CD4-positive, alpha-beta memory T cell (primary cell): Measurements from ENCODE around the gene PARM1. TPM values are rescaled to one million over a fixed set of nuclear protein-coding genes. Genes with fewer than 3 reads are reported as not detected.

Source experiments
- CTCF ChIA-PET: fragments of 350-600 bp; sonication (Branson Sonifier 250); formaldehyde crosslinking; loops from one replicate; lab custom pipeline; 2021; ENCODE audit warnings: inconsistent platforms; ENCODE audit not compliant: partially characterized antibody; lab: Charles Lee
- POLR2A ChIA-PET: fragments of 350-600 bp; sonication (Branson Sonifier 250); formaldehyde crosslinking; loops from one replicate; lab custom pipeline; 2021; ENCODE audit not compliant: partially characterized antibody; lab: Charles Lee
- DNase-seq, 5 donors: peaks; one replicate each; pipeline versions ENCODE4 v3.0.0 to v3.0.0-alpha.2; 2020 to 2022; ENCODE audit warnings: mixed read lengths in 1 of 5
- H3K27ac ChIP-seq: one replicate; pipeline ENCODE4 v1.7.0; 2013; ENCODE audit warnings: low read depth, low read length
- H3K27me3 ChIP-seq: 2 replicates; pipeline ENCODE4 v1.7.0; 2013; ENCODE audit warnings: mild to moderate bottlenecking, low read length, moderate library complexity; ENCODE audit not compliant: insufficient read depth
- H3K36me3 ChIP-seq: 2 replicates; pipeline ENCODE4 v1.7.0; 2013; ENCODE audit warnings: mild to moderate bottlenecking, low read length, moderate library complexity; ENCODE audit not compliant: insufficient read depth
- H3K4me1 ChIP-seq: 2 replicates; pipeline ENCODE4 v1.7.0; 2013; ENCODE audit warnings: mild to moderate bottlenecking, low read length, moderate library complexity; ENCODE audit not compliant: insufficient read depth
- H3K4me3 ChIP-seq, 2 donors: one replicate each; pipeline ENCODE4 v1.7.0; 2013; ENCODE audit warnings: low read length in 2 of 2, mild to moderate bottlenecking in 1 of 2
- H3K9me3 ChIP-seq, 2 donors: one replicate each; pipeline ENCODE4 v1.7.0; 2013; ENCODE audit warnings: low read length in 2 of 2, control low read depth in 1 of 2; ENCODE audit not compliant: control insufficient read depth in 1 of 2
- H3K27ac Mint-ChIP-seq, 7 donors: one replicate each; pipeline ENCODE4 v1.8.0; 2020 to 2021; ENCODE audit warnings: mixed read lengths in 7 of 7, mild to moderate bottlenecking in 6 of 7, inconsistent platforms in 3 of 7, moderate library complexity in 3 of 7
- H3K27me3 Mint-ChIP-seq, 2 donors: one replicate each; pipeline ENCODE4 v1.8.0; 2020 to 2021; ENCODE audit warnings: mixed read lengths in 2 of 2
- H3K36me3 Mint-ChIP-seq, 2 donors: one replicate each; pipeline ENCODE4 v1.8.0; 2020 to 2021; ENCODE audit warnings: mixed read lengths in 2 of 2, inconsistent platforms in 1 of 2, mild to moderate bottlenecking in 1 of 2
- H3K4me1 Mint-ChIP-seq, 4 donors: one replicate each; pipeline ENCODE4 v1.8.0; 2020 to 2021; ENCODE audit warnings: mixed read lengths in 4 of 4, mild to moderate bottlenecking in 1 of 4
- H3K4me3 Mint-ChIP-seq, 8 donors: one replicate each; pipeline ENCODE4 v1.8.0; 2020 to 2021; ENCODE audit warnings: mixed read lengths in 8 of 8, mild to moderate bottlenecking in 7 of 8, moderate library complexity in 6 of 8, inconsistent platforms in 3 of 8
- H3K9me3 Mint-ChIP-seq, 8 donors: one replicate each; pipeline ENCODE4 v1.8.0; 2020 to 2021; ENCODE audit warnings: mixed read lengths in 8 of 8, mild to moderate bottlenecking in 5 of 8, inconsistent platforms in 3 of 8, moderate library complexity in 1 of 8
- intact Hi-C: fragments of 100-400 bp; cut with micrococcal nuclease; formaldehyde crosslinking; loops from one replicate; pipeline ENCODE4 v1.15.1; 2023
- polyA plus RNA-seq, 2 donors: library from polyadenylated mRNA; unstranded; fragments of 300-500 nt; fragmentation: Illumina TruSeq; gene quantifications; one replicate each; pipeline ENCODE4 v1.2.3, GENCODE V29; 2021
- total RNA-seq, 2 experiments: library from RNA; stranded (reverse); gene quantifications; one replicate each; pipeline ENCODE4 v1.2.3, GENCODE V29; 2021

The PARM1 gene
- total and polyA plus RNA-seq, 4 experiments from 2014 or later, result 0.28 TPM; not detected in 3

DNA sequence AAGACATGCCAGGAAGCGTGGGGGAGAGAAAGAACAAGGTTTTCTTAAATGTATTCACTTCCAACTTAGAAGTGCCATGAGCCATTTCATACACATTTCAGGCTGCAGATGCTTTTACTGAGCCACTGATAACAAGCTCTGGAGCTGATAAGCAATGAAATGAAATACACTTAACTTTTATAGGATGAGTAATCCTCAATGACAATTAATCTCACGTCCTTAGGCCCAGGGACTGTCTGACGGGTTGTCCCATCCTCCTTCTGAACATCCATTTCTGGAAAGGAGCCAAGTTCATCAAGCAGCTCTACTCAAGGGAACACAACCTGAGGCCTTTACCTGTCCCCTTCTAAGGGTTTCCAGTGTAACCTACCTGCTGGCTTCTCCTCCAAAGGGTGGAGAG, 121.2 kb downstream of the PARM1 start:
- H3K9me3 Mint-ChIP-seq, result peaks cover 0 to 4% (median 0%) of the 10 kb centered on the region in 8 donors
- H3K36me3 Mint-ChIP-seq, result no peaks in the 10 kb centered on the region
- POLR2A ChIA-PET, result no interaction called here
- no peaks in the 10 kb centered on the region for H3K4me1 Mint-ChIP-seq
- intact Hi-C loops, result no loop called here
- no peaks in the 10 kb centered on the region for H3K27me3 Mint-ChIP-seq
- Histone ChIP-seq H3K4me3 (no peak overlapping the region), H3K9me3 (no peaks in the 10 kb centered on the region), H3K27me3 (no peaks in the 10 kb centered on the region), H3K4me1 (no peaks in the 10 kb centered on the region), H3K36me3 (no peaks in the 10 kb centered on the region), H3K27ac (no peak overlapping the region)
- no peak for DNase-seq
- H3K27ac Mint-ChIP-seq, result no peak overlapping the region
- no peak overlapping the region for H3K4me3 Mint-ChIP-seq
- CTCF ChIA-PET, result no interaction called here

DNA sequence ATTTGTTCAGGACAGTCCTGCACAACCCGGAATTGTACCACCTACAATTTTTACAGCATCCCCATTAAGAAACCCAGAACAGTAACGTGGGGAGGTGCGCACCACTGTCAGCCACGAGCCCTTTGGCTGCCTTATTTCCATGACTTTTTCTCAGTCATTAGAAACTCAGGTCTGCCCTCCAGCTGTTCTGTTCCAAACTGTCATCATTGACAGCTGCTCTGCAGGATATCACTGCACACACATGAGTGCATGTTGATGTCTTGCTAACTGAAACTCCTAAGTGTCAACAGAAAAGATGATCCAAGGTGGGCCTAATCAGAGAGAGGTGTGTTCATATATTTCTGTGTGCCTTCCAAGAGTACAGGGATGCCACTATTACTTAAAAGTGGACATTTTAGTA, 123.4 kb downstream of the PARM1 start:
- ChIA-PET CTCF (no interaction called here), POLR2A (no interaction called here)
- intact Hi-C loops, result no loop called here
- Mint-ChIP-seq H3K9me3 (peaks cover 0 to 4% (median 0%) of the 10 kb centered on the region in 8 donors), H3K27me3 (no peaks in the 10 kb centered on the region), H3K36me3 (no peaks in the 10 kb centered on the region), H3K27ac (no peak overlapping the region), H3K4me3 (no peak overlapping the region), H3K4me1 (no peaks in the 10 kb centered on the region)
- Histone ChIP-seq H3K36me3 (no peaks in the 10 kb centered on the region), H3K9me3 (no peaks in the 10 kb centered on the region), H3K27ac (no peak overlapping the region), H3K4me3 (no peak overlapping the region), H3K4me1 (no peaks in the 10 kb centered on the region), H3K27me3 (no peaks in the 10 kb centered on the region)
- no peak for DNase-seq

GRCh38 chr4:75057369-75057768, 124.5 kb downstream of the PARM1 start:
- no peaks in the 10 kb centered on the region for H3K27me3 Mint-ChIP-seq
- Histone ChIP-seq H3K4me1 (no peaks in the 10 kb centered on the region), H3K36me3 (no peaks in the 10 kb centered on the region), H3K27me3 (no peaks in the 10 kb centered on the region), H3K4me3 (no peak overlapping the region), H3K27ac (no peak overlapping the region), H3K9me3 (no peaks in the 10 kb centered on the region)
- H3K4me1 Mint-ChIP-seq, result no peaks in the 10 kb centered on the region
- intact Hi-C loops, result no loop called here
- H3K4me3 Mint-ChIP-seq, result no peak overlapping the region
- ChIA-PET CTCF (no interaction called here), POLR2A (no interaction called here)
- peaks cover 0 to 3% (median 0%) of the 10 kb centered on the region in 8 donors for H3K9me3 Mint-ChIP-seq
- H3K27ac Mint-ChIP-seq, result no peak overlapping the region
- no peak for DNase-seq
- H3K36me3 Mint-ChIP-seq, result no peaks in the 10 kb centered on the region

- CTCF ChIA-PET, result no interaction called here
Measured at GRCh38 chr4:75058486-75058885, 125.6 kb downstream of the PARM1 start.

DNA sequence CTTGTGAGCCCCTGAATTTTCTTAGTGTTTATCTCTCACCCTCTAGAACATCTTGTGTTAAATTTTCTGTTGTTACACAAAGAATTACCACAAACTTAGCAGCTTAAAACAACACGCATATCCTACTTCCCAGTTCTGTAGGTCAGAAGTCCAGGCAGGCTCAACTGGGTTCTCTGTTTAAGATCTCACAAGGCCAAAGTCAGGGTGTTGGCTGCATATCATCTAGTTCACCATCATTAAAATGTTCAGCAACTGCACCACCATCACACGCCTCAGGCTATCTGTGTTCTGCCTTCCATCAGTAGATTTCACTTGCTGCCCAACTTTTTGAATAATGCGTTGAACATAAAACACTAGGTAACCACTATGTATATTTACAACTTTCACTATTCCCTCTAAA, 130.5 kb downstream of the PARM1 start:
- CTCF ChIA-PET, result no interaction called here
- POLR2A ChIA-PET, result no interaction called here
- no peaks in the 10 kb centered on the region for H3K36me3 ChIP-seq
- no peaks in the 10 kb centered on the region for H3K4me1 ChIP-seq
- no peaks in the 10 kb centered on the region for H3K27me3 Mint-ChIP-seq
- no peaks in the 10 kb centered on the region for H3K4me1 Mint-ChIP-seq
- DNase-seq, result no peak
- no peak overlapping the region for H3K4me3 Mint-ChIP-seq
- intact Hi-C loops, result no loop called here
- no peaks in the 10 kb centered on the region for H3K27me3 ChIP-seq
- H3K4me3 ChIP-seq, result no peak overlapping the region
- H3K9me3 Mint-ChIP-seq, result peaks cover 0 to 4% (median 0%) of the 10 kb centered on the region in 8 donors
- no peaks in the 10 kb centered on the region for H3K9me3 ChIP-seq
- H3K36me3 Mint-ChIP-seq, result no peaks in the 10 kb centered on the region
- H3K27ac ChIP-seq, result no peak overlapping the region
- no peak overlapping the region for H3K27ac Mint-ChIP-seq

More at GRCh38 chr4:75058486-75058885, 125.6 kb downstream of the PARM1 start:
- no peaks in the 10 kb centered on the region for H3K36me3 ChIP-seq
- intact Hi-C loops, result no loop called here
- H3K27ac Mint-ChIP-seq, result no peak overlapping the region
- H3K36me3 Mint-ChIP-seq, result no peaks in the 10 kb centered on the region
- H3K4me1 Mint-ChIP-seq, result no peaks in the 10 kb centered on the region
- H3K4me3 ChIP-seq, result no peak overlapping the region
- no peaks in the 10 kb centered on the region for H3K4me1 ChIP-seq
- no peaks in the 10 kb centered on the region for H3K27me3 ChIP-seq
- no peaks in the 10 kb centered on the region for H3K9me3 ChIP-seq
- no peak overlapping the region for H3K27ac ChIP-seq
- H3K4me3 Mint-ChIP-seq, result no peak overlapping the region
- H3K9me3 Mint-ChIP-seq, result peaks cover 0 to 3% (median 0%) of the 10 kb centered on the region in 8 donors
- no peak for DNase-seq
- no peaks in the 10 kb centered on the region for H3K27me3 Mint-ChIP-seq
- POLR2A ChIA-PET, result no interaction called here

GRCh38 chr4:75065909-75066308, 133.0 kb downstream of the PARM1 start:
- no peak for DNase-seq
- POLR2A ChIA-PET, result no interaction called here
- no peaks in the 10 kb centered on the region for H3K4me1 Mint-ChIP-seq
- Histone ChIP-seq H3K4me1 (no peaks in the 10 kb centered on the region), H3K27me3 (no peaks in the 10 kb centered on the region), H3K36me3 (no peaks in the 10 kb centered on the region), H3K9me3 (no peaks in the 10 kb centered on the region), H3K27ac (no peak overlapping the region), H3K4me3 (no peak overlapping the region)
- H3K27ac Mint-ChIP-seq, result no peak overlapping the region
- no peak overlapping the region for H3K4me3 Mint-ChIP-seq
- peaks cover 0 to 4% (median 0%) of the 10 kb centered on the region in 8 donors for H3K9me3 Mint-ChIP-seq
- no peaks in the 10 kb centered on the region for H3K36me3 Mint-ChIP-seq
- H3K27me3 Mint-ChIP-seq, result no peaks in the 10 kb centered on the region
- intact Hi-C loops, result no loop called here
- CTCF ChIA-PET, result no interaction called here

DNA sequence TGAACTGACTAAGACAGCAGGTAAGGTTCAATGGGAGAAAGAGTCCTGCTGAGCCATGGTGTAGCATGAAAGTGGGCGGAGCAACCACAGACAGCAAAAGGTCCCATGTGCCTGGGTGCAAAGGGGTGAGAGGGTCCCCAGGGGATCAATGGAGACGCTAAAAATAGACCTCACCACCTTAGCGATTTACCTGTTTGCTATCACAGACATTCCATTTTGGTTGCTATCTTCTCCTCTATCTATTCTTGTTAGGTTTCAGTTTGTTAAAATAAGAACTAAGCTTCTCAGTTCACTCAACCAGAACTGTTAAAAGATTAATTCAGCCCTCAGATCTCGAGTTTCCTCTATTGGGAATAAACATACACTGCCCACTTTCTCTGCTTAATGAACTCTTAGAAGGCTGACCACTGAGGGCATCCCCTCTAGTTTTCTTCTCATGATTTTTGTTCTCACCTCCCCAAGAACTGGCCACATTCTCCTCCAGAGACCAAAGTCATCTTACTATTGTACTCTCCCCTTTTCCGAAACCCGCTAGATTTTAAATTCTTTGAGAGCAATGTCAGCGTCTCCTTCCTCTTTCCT, 136.7 kb downstream of the PARM1 start:
- Mint-ChIP-seq H3K9me3 (peaks cover 0 to 4% (median 0%) of the 10 kb centered on the region in 8 donors), H3K36me3 (no peaks in the 10 kb centered on the region), H3K4me1 (no peaks in the 10 kb centered on the region), H3K27ac (no peak overlapping the region), H3K27me3 (no peaks in the 10 kb centered on the region), H3K4me3 (no peak overlapping the region)
- intact Hi-C loops, result no loop called here
- Histone ChIP-seq H3K4me1 (no peaks in the 10 kb centered on the region), H3K4me3 (no peak overlapping the region), H3K27me3 (no peaks in the 10 kb centered on the region), H3K36me3 (no peaks in the 10 kb centered on the region), H3K27ac (no peak overlapping the region), H3K9me3 (no peaks in the 10 kb centered on the region)
- CTCF ChIA-PET, result no interaction called here
- POLR2A ChIA-PET, result no interaction called here
- DNase-seq, result no peak

- Mint-ChIP-seq H3K27me3 (no peaks in the 10 kb centered on the region), H3K4me1 (no peaks in the 10 kb centered on the region)
Measured at GRCh38 chr4:75071317-75071716, 138.4 kb downstream of the PARM1 start.

More at GRCh38 chr4:75071317-75071716, 138.4 kb downstream of the PARM1 start:
- no peaks in the 10 kb centered on the region for H3K27me3 ChIP-seq
- H3K9me3 Mint-ChIP-seq, result peaks cover 0 to 5% (median 2%) of the 10 kb centered on the region in 8 donors
- DNase-seq, result no peak
- H3K9me3 ChIP-seq, result no peaks in the 10 kb centered on the region
- no peak overlapping the region for H3K4me3 Mint-ChIP-seq
- no peaks in the 10 kb centered on the region for H3K4me1 ChIP-seq
- intact Hi-C loops, result no loop called here
- no peaks in the 10 kb centered on the region for H3K36me3 Mint-ChIP-seq
- CTCF ChIA-PET, result no interaction called here
- POLR2A ChIA-PET, result no interaction called here
- no peak overlapping the region for H3K4me3 ChIP-seq
- no peak overlapping the region for H3K27ac ChIP-seq
- H3K27ac Mint-ChIP-seq, result no peak overlapping the region
- no peaks in the 10 kb centered on the region for H3K36me3 ChIP-seq
